D721Med (cell line): Measurements from ENCODE around the gene CCDC89.

ENCODE experiments used
- DNase-seq: peaks from one replicate; pipeline ENCODE4 v3.0.0; 2011; ENCODE audit warnings: low spot score; ENCODE audit not compliant: insufficient read length
- FAIRE-seq: peaks from 2 replicates; lab custom pipeline; 2011; peaks lifted over from hg19 to GRCh38; lab: Jason Lieb, UNC
- TF ChIP-seq, protein P1 (sequence below): IDR thresholded peaks from 2 replicates; pipeline ENCODE4 v1.5.1; 2012; ENCODE audit warnings: mild to moderate bottlenecking, control low read depth; ENCODE audit not compliant: insufficient read depth; ENCODE audit errors: missing control alignments

Gene CCDC89

DNA sequence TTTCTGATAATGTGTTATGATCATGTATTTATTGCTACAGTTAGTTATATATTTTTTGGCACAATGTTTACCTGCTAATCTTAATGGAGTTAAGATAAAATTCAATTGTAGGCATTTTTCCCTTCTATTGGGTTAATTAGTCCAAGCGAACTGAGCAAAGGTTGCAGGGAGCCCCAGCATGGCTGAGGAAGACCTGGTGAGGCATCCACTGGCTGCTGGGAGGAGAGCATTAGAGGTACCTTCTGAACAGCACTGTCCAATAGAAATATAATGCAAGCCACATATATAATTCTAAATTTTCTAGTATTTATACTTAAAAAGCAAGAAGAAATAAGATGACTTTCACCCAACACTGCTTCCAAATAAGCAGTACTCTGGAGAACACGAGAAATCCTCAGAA, 38.9 kb downstream of the CCDC89 start:
- FAIRE-seq (no peak), DNase-seq (no peak)
- TF ChIP-seq, protein P1, sequence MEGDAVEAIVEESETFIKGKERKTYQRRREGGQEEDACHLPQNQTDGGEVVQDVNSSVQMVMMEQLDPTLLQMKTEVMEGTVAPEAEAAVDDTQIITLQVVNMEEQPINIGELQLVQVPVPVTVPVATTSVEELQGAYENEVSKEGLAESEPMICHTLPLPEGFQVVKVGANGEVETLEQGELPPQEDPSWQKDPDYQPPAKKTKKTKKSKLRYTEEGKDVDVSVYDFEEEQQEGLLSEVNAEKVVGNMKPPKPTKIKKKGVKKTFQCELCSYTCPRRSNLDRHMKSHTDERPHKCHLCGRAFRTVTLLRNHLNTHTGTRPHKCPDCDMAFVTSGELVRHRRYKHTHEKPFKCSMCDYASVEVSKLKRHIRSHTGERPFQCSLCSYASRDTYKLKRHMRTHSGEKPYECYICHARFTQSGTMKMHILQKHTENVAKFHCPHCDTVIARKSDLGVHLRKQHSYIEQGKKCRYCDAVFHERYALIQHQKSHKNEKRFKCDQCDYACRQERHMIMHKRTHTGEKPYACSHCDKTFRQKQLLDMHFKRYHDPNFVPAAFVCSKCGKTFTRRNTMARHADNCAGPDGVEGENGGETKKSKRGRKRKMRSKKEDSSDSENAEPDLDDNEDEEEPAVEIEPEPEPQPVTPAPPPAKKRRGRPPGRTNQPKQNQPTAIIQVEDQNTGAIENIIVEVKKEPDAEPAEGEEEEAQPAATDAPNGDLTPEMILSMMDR, result no peak

- FAIRE-seq (no peak), DNase-seq (no peak)
- TF ChIP-seq, protein P1, result no peak
Measured at GRCh38 chr11:85643191-85643614, 42.8 kb downstream of the CCDC89 start.

- TF ChIP-seq, protein P1, result no peak
- no peak for FAIRE-seq
- DNase-seq, result no peak
Measured at GRCh38 chr11:85634747-85635146, 51.2 kb downstream of the CCDC89 start.
